Lower leg skin (tissue), 4 donors: Measurements from ENCODE around the gene PTPRU. TPM values are rescaled to one million over a fixed set of nuclear protein-coding genes. Genes with fewer than 3 reads are reported as not detected.

Experiments used
- DNase-seq, 2 donors: peaks; one replicate each; pipeline ENCODE4 v3.0.0-alpha.2; 2019; ENCODE audit warnings: low spot score in 2 of 2
- H3K4me3 ChIP-seq: fragments of 200-600 bp; sonication (generic); 2 replicates; pipeline ENCODE4 v1.5.1; 2017; ENCODE audit warnings: mild to moderate bottlenecking, low read depth; ENCODE audit not compliant: poor library complexity, severe bottlenecking
- CTCF ChIP-seq, 3 donors: fragments of 450-650 bp; IDR thresholded peaks; one replicate each; pipeline ENCODE4 v1.5.1; 2016; ENCODE audit warnings: antibody characterized with exemption in 3 of 3, mild to moderate bottlenecking in 3 of 3, moderate library complexity in 2 of 3
- POLR2A ChIP-seq, 2 donors: fragments of 450-650 bp; IDR thresholded peaks; one replicate each; pipeline ENCODE4 v1.6.1; 2016 to 2017; ENCODE audit warnings: antibody characterized with exemption in 2 of 2, mild to moderate bottlenecking in 1 of 2, moderate library complexity in 1 of 2
- WGBS, 2 donors: methylation state at CpG; one replicate each; pipeline ENCODE4 v1.1.5; 2018; 5-methylcytosine and 5-hydroxymethylcytosine counted together
- intact Hi-C: fragments of 100-400 bp; cut with DNase I; formaldehyde crosslinking; loops from one replicate; pipeline ENCODE4 v1.15.0; 2023; ENCODE audit warnings: low total_unique reads
- total RNA-seq, 4 donors: library from RNA; depleted of rRNA; stranded (reverse); fragments of >200 nt; gene quantifications; one replicate each; pipeline ENCODE4 v1.1.0, GENCODE V29; 2016

PTPRU gene
- total RNA-seq, 4 donors from 2014 or later: 15.9 to 56.3 (median 30.6) TPM

DNA sequence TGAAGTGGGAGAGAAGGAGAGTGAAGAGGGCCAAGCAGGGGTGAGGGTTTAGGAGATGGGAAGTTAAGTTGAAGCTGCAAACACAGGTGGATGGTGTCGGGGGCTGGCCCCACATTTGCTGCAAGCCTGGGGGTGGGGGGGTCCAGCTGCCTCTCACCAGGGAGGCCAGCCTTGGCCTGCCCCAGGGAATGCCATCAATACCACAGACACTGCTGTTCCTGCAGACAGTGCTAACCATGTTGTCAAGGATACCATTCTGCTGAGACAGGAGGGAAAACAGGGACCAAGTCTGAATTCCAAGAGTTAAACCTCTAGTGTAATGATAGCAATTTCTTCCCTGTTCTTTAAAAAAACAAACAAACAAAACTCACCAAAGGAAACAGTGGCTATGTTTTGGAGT is 13.6 kb upstream of the PTPRU start:
- H3K4me3 ChIP-seq: no peak overlapping the region
- no peak for TF ChIP-seq CTCF (IDR thresholded peaks at IDR 0.05)
- TF ChIP-seq POLR2A (IDR thresholded peaks at IDR 0.05): no peak
- WGBS, 2 donors: 84 to 90% methylated on average over 1 of the region's 1 CpG
- no peak for DNase-seq
- intact Hi-C loops: no loop called here

DNA sequence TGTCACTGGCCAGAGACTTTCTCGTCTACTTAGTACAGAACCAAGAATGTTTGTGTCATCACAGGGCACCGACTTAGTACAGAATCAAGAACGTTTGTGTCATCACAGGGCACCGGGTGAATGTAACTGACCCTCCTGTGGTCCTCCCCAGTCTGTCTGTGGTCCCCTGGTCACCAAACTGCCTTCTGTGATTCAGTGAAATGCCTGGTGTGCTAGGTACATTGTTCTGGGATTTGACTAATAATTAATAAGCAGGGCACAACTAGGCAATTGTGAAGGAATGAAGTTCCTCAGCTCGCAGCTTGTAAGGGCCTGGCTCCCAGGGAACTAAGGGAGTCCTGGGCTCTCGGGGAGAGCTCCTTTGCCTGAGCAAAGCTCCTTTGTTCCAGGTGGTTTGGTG is 12.8 kb upstream of the PTPRU start:
- H3K4me3 ChIP-seq: no peak overlapping the region
- WGBS, 2 donors: 86 to 88% methylated on average over 6 of the region's 6 CpGs
- intact Hi-C loops: no loop called here
- DNase-seq: no peak
- TF ChIP-seq POLR2A (IDR thresholded peaks at IDR 0.05): no peak
- TF ChIP-seq CTCF (IDR thresholded peaks at IDR 0.05): no peak

DNA sequence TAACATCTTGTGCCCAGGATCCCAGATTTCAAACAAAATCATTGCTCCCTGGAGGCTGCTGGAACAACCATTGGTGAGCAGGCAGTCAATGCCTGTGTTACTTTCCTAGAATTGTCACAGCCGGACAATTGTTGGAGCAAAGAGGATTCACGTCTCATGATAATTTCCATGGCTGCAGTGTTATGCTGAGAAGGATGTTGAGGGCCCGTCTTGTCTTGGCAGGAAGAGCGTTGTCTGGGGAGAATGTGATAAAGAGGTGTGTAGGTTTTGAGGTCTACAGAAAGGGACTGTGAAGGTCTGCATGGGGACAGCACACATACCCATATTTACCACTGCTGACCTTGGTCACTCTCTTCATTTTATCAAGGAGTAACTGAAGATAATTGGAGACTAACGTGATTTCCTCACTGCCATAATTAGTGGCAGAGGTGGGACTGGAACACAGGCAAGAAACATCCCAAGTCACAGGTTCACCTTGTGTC is 11.9 kb upstream of the PTPRU start:
- intact Hi-C loops: no loop called here
- DNase-seq: no peak
- TF ChIP-seq POLR2A (IDR thresholded peaks at IDR 0.05) (no peak), CTCF (IDR thresholded peaks at IDR 0.05) (no peak)
- H3K4me3 ChIP-seq: no peak overlapping the region
- WGBS, 2 donors: 93 to 95% methylated on average over 5 of the region's 5 CpGs

DNA sequence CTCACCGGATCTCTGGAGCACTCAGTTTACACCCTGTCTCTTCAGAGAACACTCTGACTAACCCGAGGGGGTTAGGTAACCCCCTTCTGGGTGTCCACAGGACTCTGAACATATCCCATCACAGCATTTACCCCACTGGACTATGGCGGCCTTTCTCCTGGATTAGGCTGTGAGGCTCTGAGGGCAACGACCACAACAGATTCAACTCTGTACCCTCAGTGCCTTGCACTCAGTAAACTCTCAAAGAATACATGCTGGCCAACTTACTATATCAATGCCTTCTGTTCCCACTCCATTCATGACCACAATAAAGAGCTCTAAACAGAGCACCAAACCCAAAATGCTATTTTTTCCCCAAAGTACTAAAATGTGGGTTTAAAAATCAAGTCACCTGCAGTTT is 11.0 kb upstream of the PTPRU start:
- no peak for DNase-seq
- no peak for TF ChIP-seq CTCF (IDR thresholded peaks at IDR 0.05)
- TF ChIP-seq POLR2A (IDR thresholded peaks at IDR 0.05): no peak
- no peak overlapping the region for H3K4me3 ChIP-seq
- 94 to 96% methylated on average over 4 of the region's 4 CpGs for WGBS, 2 donors
- intact Hi-C loops: no loop called here

DNA sequence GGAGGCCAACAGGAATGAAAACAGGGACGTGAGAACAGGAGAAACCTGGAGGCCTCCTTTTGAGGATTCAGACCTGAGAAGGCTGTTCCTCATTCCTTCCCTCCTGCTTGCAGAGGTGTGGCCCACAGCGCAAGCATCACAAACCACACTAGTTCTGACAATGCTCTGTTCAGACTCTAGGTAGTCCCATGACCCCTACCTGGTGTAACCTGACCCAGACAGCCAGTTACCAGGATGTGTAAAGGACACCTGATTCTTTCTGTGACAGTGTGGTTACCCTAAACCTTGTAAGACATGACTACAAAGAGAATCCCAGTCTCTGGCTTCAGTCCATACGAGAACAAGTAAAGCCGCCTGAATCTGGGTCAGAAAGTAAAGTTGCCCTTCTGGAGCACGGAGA is 8.8 kb upstream of the PTPRU start:
- TF ChIP-seq CTCF (IDR thresholded peaks at IDR 0.05) (no peak), POLR2A (IDR thresholded peaks at IDR 0.05) (no peak)
- DNase-seq: no peak
- intact Hi-C loops: no loop called here
- 65 to 78% methylated on average over 5 of the region's 5 CpGs for WGBS, 2 donors
- H3K4me3 ChIP-seq: no peak overlapping the region

DNA sequence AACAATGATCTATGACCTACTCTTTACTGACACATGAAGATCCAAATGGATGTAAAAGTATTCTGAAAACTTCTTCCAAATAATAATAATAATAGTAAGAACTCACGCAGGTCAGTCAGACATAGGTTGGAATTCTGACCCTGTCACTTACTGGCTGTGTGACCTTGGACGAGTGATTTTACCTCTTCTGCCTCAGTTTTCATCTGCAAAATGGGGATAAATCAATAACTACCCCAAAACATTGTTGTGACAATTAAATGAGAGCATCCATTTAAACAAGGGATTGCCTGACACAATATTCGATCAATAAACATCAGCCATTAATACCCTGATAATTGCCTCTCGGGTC is 6.1 kb upstream of the PTPRU start:
- no peak for TF ChIP-seq POLR2A (IDR thresholded peaks at IDR 0.05)
- TF ChIP-seq CTCF (IDR thresholded peaks at IDR 0.05): no peak
- peak overlapping the region; percentile 88 for H3K4me3 ChIP-seq
- WGBS, 2 donors: 10 to 14% methylated on average over 4 of the region's 4 CpGs
- DNase-seq: no peak
- intact Hi-C loops: no loop called here
